HG03097 (cell line): ENCODE measurements around the gene SRPK1.
"Not testable (repeated sequence)": the region's sequence is repeated elsewhere in the genome, so short reads cannot be mapped to it uniquely, and the experiment has no call there.

Source experiments
- ATAC-seq: cut with Tn5 transposase; IDR thresholded peaks from one replicate; pipeline ENCODE4 v1.9.1; 2021; ENCODE audit not compliant: unreplicated experiment, low FRiP score

SRPK1 gene

GRCh38 chr6:35920793-35921732 lies at the start of gene SRPK1:
Gene SRPK1, minus strand, starts transcription at chr6:35921098. Its CDS starts 42 bp downstream, at chr6:35921056.
- ATAC-seq = peak; percentile 69

DNA sequence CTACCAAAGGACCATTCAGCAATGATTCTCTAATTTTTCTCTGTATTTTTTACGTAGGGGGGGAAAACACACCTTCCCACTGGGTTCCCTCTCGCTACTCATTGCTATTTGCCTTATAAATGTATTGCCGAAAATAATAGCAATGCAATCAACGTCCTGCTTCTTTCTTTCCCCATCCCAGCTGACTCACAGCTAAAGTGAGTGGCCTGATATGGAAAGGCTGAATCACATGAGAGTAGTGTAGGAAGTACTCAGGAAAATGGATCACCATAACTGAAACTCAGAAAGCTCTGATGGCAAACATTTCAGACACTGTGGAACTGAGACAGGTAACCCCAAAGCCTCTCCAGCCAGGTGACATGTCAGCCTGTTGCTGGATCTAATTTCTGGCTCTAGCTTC lies 49.3 kb upstream of the SRPK1 start:
- no peak for ATAC-seq

- ATAC-seq = no peak
Measured at GRCh38 chr6:35969646-35970045, 48.7 kb upstream of the SRPK1 start.

GRCh38 chr6:35968821-35969220 lies 47.9 kb upstream of the SRPK1 start:
- ATAC-seq = no peak

GRCh38 chr6:35967076-35967774 lies 46.3 kb upstream of the SRPK1 start:
- no peak for ATAC-seq

DNA sequence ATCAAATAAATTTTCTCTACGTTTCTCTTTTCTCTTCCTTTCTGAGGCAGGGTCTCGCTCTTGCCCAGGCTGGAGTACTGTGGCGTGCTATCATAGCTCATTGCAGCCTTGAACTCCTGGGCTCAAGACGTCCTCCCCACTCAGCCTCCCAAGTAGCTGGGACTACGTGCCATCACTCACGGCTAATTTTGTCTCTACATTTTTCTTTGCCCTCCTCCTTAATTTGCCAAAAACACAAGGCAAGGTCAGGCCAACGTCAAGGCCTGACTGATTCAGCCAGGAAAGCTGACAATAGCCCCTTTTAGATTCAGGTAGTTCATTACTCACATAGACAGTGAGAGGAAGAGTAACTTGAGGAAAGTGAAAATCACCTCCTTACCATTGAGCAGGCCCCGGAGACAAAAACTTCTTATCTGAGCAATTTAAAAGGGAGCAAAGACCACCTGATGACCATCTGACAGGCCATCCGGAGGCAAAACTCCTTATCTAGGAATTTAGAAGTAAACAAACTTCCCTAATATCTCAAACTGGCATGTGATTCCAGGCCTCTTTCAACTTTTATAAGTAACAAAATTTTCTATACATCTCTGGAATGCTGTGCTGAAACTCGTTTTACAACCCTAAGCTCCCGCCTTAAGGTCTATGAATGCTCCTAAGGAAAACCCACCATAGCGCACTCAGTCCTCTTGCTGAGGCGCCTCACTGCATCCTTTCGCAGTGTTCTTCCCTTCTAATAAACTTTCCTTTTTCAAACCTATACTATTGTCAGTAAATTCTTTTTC lies 42.1 kb upstream of the SRPK1 start:
- no peak for ATAC-seq

- ATAC-seq = no peak
Measured at GRCh38 chr6:35960187-35960586, 39.3 kb upstream of the SRPK1 start.

DNA sequence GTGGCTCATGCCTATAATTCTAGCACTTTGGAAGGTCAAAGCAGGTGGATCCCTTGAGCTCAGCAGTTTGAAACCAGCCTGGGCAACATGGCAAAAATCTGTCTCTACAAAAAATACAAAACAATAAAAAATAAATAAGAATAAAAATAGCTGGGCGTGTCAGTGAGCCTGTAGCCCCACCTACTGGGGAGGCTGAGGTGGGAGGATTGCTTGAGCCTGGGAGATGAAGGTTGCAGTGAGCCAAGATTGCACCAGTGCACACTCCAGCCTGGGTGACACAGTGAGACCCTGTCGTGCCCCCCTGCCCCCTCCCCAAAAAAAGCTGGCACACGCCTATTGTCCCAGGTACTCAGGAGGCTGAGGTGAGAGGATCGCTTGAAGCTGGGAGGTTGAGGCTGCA lies 35.1 kb upstream of the SRPK1 start:
- no peak for ATAC-seq

DNA sequence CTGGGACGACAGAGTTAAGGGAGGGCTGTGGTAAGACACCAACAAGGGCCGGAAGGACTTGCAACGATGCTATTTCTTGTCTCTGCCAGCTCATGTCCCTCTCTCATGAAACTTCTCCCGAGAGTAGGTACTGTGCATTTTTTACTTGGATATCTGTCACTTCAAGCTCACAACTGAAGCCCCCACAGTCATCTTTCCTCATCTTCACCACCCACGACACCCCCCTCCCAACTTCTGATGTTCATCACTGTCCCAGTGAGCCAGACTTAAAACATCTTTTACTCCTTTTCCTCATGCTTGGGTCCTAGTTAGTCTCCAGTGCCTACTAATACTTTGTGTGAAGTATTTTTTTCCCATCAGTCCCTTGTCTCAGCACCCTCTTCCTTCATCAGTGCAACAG lies 34.6 kb upstream of the SRPK1 start:
- no peak for ATAC-seq

- ATAC-seq = no peak
Measured at GRCh38 chr6:35955071-35955470, 34.2 kb upstream of the SRPK1 start.

DNA sequence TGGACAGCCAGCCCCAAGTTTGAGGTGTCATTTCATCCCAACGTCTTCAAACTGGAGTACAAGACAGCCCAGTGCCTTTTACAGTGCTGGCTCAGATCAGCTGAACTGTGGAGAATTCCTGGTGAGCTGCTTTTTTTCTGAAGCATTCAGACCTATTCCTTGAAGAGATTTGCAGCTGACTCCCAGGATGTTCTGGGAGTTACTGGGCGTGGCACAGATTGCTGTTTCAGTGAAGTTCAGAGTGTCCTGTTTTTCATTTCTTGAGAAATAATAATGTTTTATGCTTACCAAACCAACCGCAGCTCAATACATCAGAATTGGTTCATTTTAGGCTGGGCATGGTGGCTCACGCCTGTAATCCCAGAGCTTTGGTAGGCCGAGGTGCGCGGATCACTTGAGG lies 33.4 kb upstream of the SRPK1 start:
- no peak for ATAC-seq

- no peak for ATAC-seq
Measured at GRCh38 chr6:35948725-35949124, 27.8 kb upstream of the SRPK1 start.

DNA sequence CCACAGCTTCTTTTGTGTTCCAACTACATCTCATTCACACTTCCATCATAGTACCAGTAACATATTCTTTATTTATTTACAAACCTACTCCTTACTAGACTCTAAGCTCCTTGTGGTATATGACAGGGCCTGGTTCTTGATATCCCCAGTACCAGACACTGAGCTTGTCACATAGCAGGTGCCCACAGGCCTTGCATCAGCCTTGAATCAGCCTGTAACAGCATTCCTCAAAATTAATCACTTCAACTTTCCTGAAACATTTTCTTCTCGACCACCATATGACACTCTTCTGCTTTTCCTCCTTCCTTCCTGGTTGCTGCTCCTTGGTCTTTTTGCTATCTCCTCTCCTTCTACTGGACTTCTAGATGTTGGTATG lies 24.7 kb upstream of the SRPK1 start:
- ATAC-seq = no peak

- ATAC-seq = no peak
Measured at GRCh38 chr6:35943390-35943789, 22.5 kb upstream of the SRPK1 start.

DNA sequence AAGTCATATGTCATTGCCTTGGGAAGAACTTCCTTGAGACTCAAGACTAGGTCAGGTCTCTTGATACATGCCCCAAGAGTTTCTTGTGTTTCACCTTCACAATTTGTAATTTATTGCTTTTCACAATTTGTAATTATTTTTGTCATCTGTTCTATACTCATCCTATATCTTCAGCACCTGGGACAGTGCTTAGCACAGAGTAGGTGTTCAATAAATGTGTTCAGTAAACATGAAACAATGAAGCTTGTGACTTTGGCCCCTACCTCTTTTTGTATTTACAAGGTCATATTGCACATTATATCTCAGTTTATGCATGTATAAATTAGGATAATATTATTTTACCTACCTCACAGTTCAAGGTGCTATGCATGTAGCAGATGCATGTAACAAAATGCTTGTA lies 21.5 kb upstream of the SRPK1 start:
- ATAC-seq = no peak

DNA sequence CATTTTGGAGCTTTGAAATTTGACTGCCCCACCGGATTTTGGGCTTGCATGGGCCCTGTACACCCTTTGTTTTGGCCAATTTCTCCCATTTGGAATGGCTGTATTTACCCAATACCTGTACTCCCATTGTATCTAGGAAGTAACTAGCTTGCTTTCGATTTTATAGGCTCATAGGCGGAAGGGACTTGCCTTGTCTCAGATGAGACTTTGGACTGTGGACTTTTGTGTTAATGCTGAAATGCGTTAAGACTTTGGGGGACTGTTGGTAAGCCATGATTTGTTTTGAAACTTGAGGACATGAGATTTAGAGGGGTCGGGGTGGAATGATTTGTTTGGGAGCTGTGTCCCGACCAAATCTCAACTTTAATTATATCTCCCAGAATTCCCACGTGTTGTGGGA lies 20.3 kb upstream of the SRPK1 start:
- not testable (repeated sequence) for ATAC-seq

- not testable (repeated sequence) for ATAC-seq
Measured at GRCh38 chr6:35940014-35940413, 19.1 kb upstream of the SRPK1 start.

- not testable (repeated sequence) for ATAC-seq
Measured at GRCh38 chr6:35939259-35939658, 18.4 kb upstream of the SRPK1 start.

DNA sequence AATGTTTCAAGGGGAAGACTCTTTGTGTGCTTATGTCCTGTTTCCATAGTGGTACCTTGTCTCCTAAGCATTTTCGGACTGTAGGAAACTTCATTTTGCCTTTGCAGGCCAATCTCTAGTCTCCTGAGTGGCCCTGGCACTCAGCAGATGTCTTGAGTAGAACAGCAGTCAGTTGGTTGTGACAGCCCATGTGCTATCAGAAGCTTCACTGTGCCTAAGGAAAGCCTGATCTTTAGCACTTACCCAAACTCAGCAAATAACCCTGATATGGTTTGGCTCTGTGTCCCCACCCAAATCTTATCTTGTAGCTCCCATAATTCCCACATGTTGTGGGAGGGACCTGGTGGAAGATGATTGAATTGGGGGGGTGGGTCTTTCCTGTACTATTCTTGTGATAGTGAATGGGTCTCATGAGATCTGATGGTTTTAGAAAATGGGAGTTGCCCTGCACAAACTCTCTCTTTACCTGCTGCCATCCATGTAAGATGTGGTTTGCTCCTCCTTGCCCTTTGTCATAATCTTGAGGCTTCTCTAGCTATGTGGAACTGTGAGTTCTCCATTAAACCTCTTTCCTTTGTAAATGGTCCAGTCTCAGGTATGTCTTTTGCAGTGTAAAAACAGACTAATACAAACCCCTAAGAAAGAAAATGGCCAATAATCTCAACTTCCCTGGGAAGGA lies 15.9 kb upstream of the SRPK1 start:
- ATAC-seq = no peak

GRCh38 chr6:35935469-35935868 lies 14.6 kb upstream of the SRPK1 start:
- no peak for ATAC-seq

- ATAC-seq = no peak
Measured at GRCh38 chr6:35933844-35934243, 12.9 kb upstream of the SRPK1 start.
